ENCODE results near the gene TLK1. TPM values are rescaled to one million over a fixed set of nuclear protein-coding genes. Genes with fewer than 3 reads are reported as not detected.
A peak's percentile ranks its signal among the peaks of the same experiment; 100 is the strongest.

Gene TLK1
- total and polyA plus RNA-seq, 2 of the 4 experiments (the other 2 are of a cell fraction): 7.3 to 12.5 TPM

DNA sequence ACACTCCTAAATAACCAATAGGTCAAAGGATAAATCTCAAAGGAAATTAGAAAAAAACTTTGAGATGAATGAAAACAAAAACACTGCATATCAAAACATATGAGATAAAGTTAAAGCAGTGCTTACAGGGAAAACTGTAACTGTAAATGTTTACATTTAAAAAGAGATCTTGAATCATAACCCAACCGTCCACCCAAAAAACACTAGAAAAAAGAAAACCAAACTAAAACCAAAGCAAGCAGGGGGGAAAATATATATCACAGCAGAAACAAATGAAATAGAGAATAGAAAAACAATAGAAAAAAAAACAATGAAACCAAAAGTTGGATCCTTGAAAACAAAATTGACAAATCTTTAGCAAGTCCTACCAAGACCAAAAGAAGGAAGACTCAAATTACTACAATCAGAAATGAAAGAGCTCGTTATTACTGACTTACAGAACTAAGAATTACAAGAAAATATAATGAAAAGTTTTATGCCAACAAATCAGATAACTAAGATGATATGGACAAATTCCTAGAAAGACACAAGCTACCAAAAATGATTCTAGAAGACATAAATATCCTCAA, 65.6 kb downstream of the TLK1 start:
- Histone ChIP-seq H3K4ac (ENCODE audit: low read depth, low read length) (no peak overlapping the region), H3K4me3 (ENCODE audit: insufficient read depth, low read depth, low read length) (no peak overlapping the region), H2AFZ (replicated peaks; ENCODE audit: low read length, poor library complexity) (no peak overlapping the region), H3K56ac (ENCODE audit: extremely low read depth, insufficient read depth, low read length) (no peak overlapping the region), H3K9me1 (ENCODE audit: insufficient read depth, low read length) (no peaks in the 10 kb centered on the region), H3K18ac (ENCODE audit: low read depth, low read length) (no peak overlapping the region), H2AK5ac (ENCODE audit: low read depth, low read length) (no peak overlapping the region), H2BK5ac (ENCODE audit: low read depth, low read length, poor library complexity, severe bottlenecking) (no peak overlapping the region), H3K79me1 (ENCODE audit: low read depth in 1 of 2, low read length in 2 of 2) (peaks cover 18 to 51% of the 10 kb centered on the region in 2 experiments), H3K9ac (ENCODE audit: low read depth, low read length) (no peak overlapping the region), H2BK120ac (ENCODE audit: low read depth, low read length) (no peak overlapping the region), H3K27me3 (ENCODE audit: control insufficient read depth, insufficient read depth, low read length) (no peaks in the 10 kb centered on the region), H4K5ac (ENCODE audit: low read depth, low read length) (no peak overlapping the region), H3K4me2 (ENCODE audit: low read depth, low read length) (no peak overlapping the region), H3K27ac (ENCODE audit: insufficient read depth, low read length) (no peak overlapping the region), H2AK9ac (replicated peaks; ENCODE audit: low read depth, low read length, poor library complexity) (no peak overlapping the region), H4K8ac (ENCODE audit: low read depth in 2 of 2, low read length in 2 of 2) (no peak overlapping the region), H3K36me3 (ENCODE audit: control insufficient read depth, insufficient read depth, low read length) (0 out of 2 replicates have a peak, but pooled peaks cover 3% of the 10 kb centered on the region), H3K4me1 (ENCODE audit: control insufficient read depth, insufficient read depth, low read length) (no peaks in the 10 kb centered on the region), H3K9me3 (ENCODE audit: control insufficient read depth, insufficient read depth, low read length) (peaks cover 5% of the 10 kb centered on the region), H2BK20ac (ENCODE audit: low read depth, low read length) (no peak overlapping the region), H3K23ac (ENCODE audit: low read depth, low read length) (no peak overlapping the region), H3K14ac (replicated peaks; ENCODE audit: low read depth, low read length) (no peak overlapping the region), H4K20me1 (ENCODE audit: insufficient read depth, low read length) (peaks cover 30% of the 10 kb centered on the region), H4K91ac (ENCODE audit: insufficient read depth, low read depth, low read length) (no peak overlapping the region), H2BK15ac (ENCODE audit: low read depth, low read length) (no peak overlapping the region)
- intact Hi-C loops (cut with micrococcal nuclease): loop anchor here (5.0 kb wide), 1 partner anchor 37 kb away; no protein-coding TSS in a partner anchor
- WGBS, 2 experiments (ENCODE audit: extremely low coverage in 2 of 2, insufficient read length in 1 of 2): no CpG with 5 or more reads among the region's 2 CpGs
- BruUV-seq (replicated peaks): no TSS peak
- TF ChIP-seq CHD1 (IDR thresholded peaks at IDR 0.05; ENCODE audit: low read depth, low read length) (no peak), MAZ (IDR thresholded peaks at IDR 0.05; ENCODE audit: borderline replicate concordance, low read depth, low read length) (no peak), POLR2A (IDR thresholded peaks at IDR 0.05; ENCODE audit: low read depth, low read length) (no peak), NFE2L2 (IDR thresholded peaks at IDR 0.05; ENCODE audit: low read depth, low read length) (no peak), MXI1 (IDR thresholded peaks at IDR 0.05; ENCODE audit: borderline replicate concordance, low read depth, low read length) (no peak), RFX5 (IDR thresholded peaks at IDR 0.05; ENCODE audit: low read depth, low read length) (no peak), SMC3 (IDR thresholded peaks at IDR 0.05; ENCODE audit: low read depth, low read length) (no peak), RCOR1 (IDR thresholded peaks at IDR 0.05; ENCODE audit: insufficient replicate concordance, low read length) (no peak), CTCF (conservative IDR thresholded peaks at IDR 0.05; ENCODE audit: low read depth, low read length) (no peak), CEBPB (IDR thresholded peaks at IDR 0.05; ENCODE audit: low read depth, low read length) (no peak), RAD21 (IDR thresholded peaks at IDR 0.05; ENCODE audit: low read length) (no peak), FOS (IDR thresholded peaks at IDR 0.05; ENCODE audit: low read depth, low read length) (no peak), BHLHE40 (IDR thresholded peaks at IDR 0.05; ENCODE audit: low read depth, low read length) (no peak), MAFK (IDR thresholded peaks at IDR 0.05; ENCODE audit: low read depth, low read length) (no peak)
- TF ChIP-seq, protein P1, sequence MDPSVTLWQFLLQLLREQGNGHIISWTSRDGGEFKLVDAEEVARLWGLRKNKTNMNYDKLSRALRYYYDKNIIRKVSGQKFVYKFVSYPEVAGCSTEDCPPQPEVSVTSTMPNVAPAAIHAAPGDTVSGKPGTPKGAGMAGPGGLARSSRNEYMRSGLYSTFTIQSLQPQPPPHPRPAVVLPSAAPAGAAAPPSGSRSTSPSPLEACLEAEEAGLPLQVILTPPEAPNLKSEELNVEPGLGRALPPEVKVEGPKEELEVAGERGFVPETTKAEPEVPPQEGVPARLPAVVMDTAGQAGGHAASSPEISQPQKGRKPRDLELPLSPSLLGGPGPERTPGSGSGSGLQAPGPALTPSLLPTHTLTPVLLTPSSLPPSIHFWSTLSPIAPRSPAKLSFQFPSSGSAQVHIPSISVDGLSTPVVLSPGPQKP (IDR thresholded peaks at IDR 0.05; ENCODE audit: borderline replicate concordance, low read depth, low read length): no peak
- TF ChIP-seq, protein P2, sequence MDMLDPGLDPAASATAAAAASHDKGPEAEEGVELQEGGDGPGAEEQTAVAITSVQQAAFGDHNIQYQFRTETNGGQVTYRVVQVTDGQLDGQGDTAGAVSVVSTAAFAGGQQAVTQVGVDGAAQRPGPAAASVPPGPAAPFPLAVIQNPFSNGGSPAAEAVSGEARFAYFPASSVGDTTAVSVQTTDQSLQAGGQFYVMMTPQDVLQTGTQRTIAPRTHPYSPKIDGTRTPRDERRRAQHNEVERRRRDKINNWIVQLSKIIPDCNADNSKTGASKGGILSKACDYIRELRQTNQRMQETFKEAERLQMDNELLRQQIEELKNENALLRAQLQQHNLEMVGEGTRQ (IDR thresholded peaks at IDR 0.05; ENCODE audit: low read depth, low read length): no peak
- dilution Hi-C loops (cut with HindIII; ENCODE audit: low sequenced_read_pairs, unreplicated experiment): no loop called here
- in situ Hi-C loops (cut with MboI; ENCODE audit: low sequenced_read_pairs): no loop called here
- ATAC-seq (ENCODE audit: low read depth): peak; percentile 44; the same call in 1 of the 2 replicates
- no peak for DNase-seq
- ChIA-PET POLR2A (ENCODE audit: unreplicated experiment) (no interaction called here), CTCF (interaction anchor here (1.5 kb wide), 1 partner anchor 8 kb away, joined by 5 read pairs; no protein-coding TSS in a partner anchor)
